Smooth muscle cell (in vitro differentiated cells): ENCODE results near the gene TMEM50B. TPM values are rescaled to one million over a fixed set of nuclear protein-coding genes. Genes with fewer than 3 reads are reported as not detected.

Experiments used
- DNase-seq: peaks from one replicate; lab custom pipeline; 2025; ENCODE audit not compliant: unreplicated experiment; lab: John Stamatoyannopoulos, UW
- H2AFZ ChIP-seq: fragments of 200-600 bp; sonication (generic); 2 replicates; pipeline ENCODE4 v1.6.0; 2016; ENCODE audit warnings: antibody characterized with exemption, low read depth, mild to moderate bottlenecking
- H3F3A ChIP-seq: fragments of 200-600 bp; sonication (generic); 2 replicates; pipeline ENCODE4 v1.6.0; 2017; ENCODE audit warnings: antibody characterized with exemption, low read depth
- H3K27ac ChIP-seq: fragments of 200-600 bp; sonication (generic); 2 replicates; pipeline ENCODE4 v1.5.1; 2016; ENCODE audit warnings: low read depth, mild to moderate bottlenecking
- H3K27me3 ChIP-seq: fragments of 200-600 bp; sonication (generic); 2 replicates; pipeline ENCODE4 v1.6.1; 2016; ENCODE audit warnings: low read depth, mild to moderate bottlenecking
- H3K36me3 ChIP-seq: fragments of 200-600 bp; sonication (generic); 2 replicates; pipeline ENCODE4 v1.5.1; 2016; ENCODE audit warnings: low read depth
- H3K4me1 ChIP-seq: fragments of 200-600 bp; sonication (generic); 2 replicates; pipeline ENCODE4 v1.5.1; 2016; ENCODE audit warnings: low read depth
- H3K4me2 ChIP-seq: fragments of 200-600 bp; sonication (generic); 2 replicates; pipeline ENCODE4 v1.6.0; 2016; ENCODE audit warnings: mild to moderate bottlenecking
- H3K4me3 ChIP-seq: fragments of 200-600 bp; sonication (generic); 2 replicates; pipeline ENCODE4 v1.5.1; 2016; ENCODE audit warnings: mild to moderate bottlenecking
- H3K79me2 ChIP-seq: fragments of 200-600 bp; sonication (generic); 2 replicates; pipeline ENCODE4 v1.6.0; 2016; ENCODE audit warnings: low read depth, mild to moderate bottlenecking
- H3K9ac ChIP-seq: fragments of 200-600 bp; sonication (generic); 2 replicates; pipeline ENCODE4 v1.6.0; 2016; ENCODE audit warnings: low read depth
- H3K9me3 ChIP-seq: fragments of 200-600 bp; sonication (generic); replicated peaks from 2 replicates; pipeline ENCODE4 v1.5.1; 2016; ENCODE audit warnings: low read depth
- H4K20me1 ChIP-seq: fragments of 200-600 bp; sonication (generic); 2 replicates; pipeline ENCODE4 v1.6.0; 2016; ENCODE audit warnings: low read depth
- CTCF ChIP-seq: fragments of 200-600 bp; sonication (generic); IDR thresholded peaks from 2 replicates; pipeline ENCODE4 v1.5.1; 2017; ENCODE audit warnings: borderline replicate concordance, mild to moderate bottlenecking, antibody characterized with exemption; ENCODE audit not compliant: insufficient read depth, poor library complexity, severe bottlenecking
- WGBS: methylation state at CpG from one replicate; pipeline ENCODE4 v1.1.7; 2016; ENCODE audit warnings: low lambda C conversion rate; 5-methylcytosine and 5-hydroxymethylcytosine counted together
- polyA plus RNA-seq: library from polyadenylated mRNA; unstranded; fragments of >200 nt; fragmentation: Nextera tagmentation; extraction: Ambion mirVana; gene quantifications from 2 replicates; pipeline ENCODE4 v1.2.1, GENCODE V29; 2016
- total RNA-seq: library from RNA; depleted of rRNA; stranded (reverse); fragments of >200 nt; gene quantifications from 2 replicates; pipeline ENCODE4 v1.2.3, GENCODE V29; 2014

The TMEM50B gene
- total and polyA plus RNA-seq, 2 experiments from 2014 or later, result 31.4 to 42.9 TPM

- Histone ChIP-seq H3K4me1 (peaks cover 5% of the 10 kb centered on the region), H3K9me3 (no peaks in the 10 kb centered on the region), H2AFZ (peak overlapping the region; percentile 99), H3K4me3 (peak overlapping the region; percentile 94), H3K36me3 (no peaks in the 10 kb centered on the region), H3K27me3 (no peaks in the 10 kb centered on the region), H3K9ac (peak overlapping the region; percentile 79), H3K4me2 (peak overlapping the region; percentile 98), H4K20me1 (no peaks in the 10 kb centered on the region), H3F3A (no peaks in the 10 kb centered on the region), H3K79me2 (no peaks in the 10 kb centered on the region), H3K27ac (no peak overlapping the region)
- WGBS, result 26% methylated on average over 12 of the region's 12 CpGs
- no peak for DNase-seq
- no peak for TF ChIP-seq CTCF
Measured at GRCh38 chr21:33490991-33491372, 11.2 kb upstream of the TMEM50B start.

- TF ChIP-seq CTCF, result no peak
- Histone ChIP-seq H2AFZ (no peak overlapping the region), H3K4me2 (no peak overlapping the region), H4K20me1 (no peaks in the 10 kb centered on the region), H3K9me3 (no peaks in the 10 kb centered on the region), H3K79me2 (no peaks in the 10 kb centered on the region), H3K4me3 (no peak overlapping the region), H3K4me1 (peaks cover 5% of the 10 kb centered on the region), H3K27ac (no peak overlapping the region), H3K36me3 (no peaks in the 10 kb centered on the region), H3K27me3 (no peaks in the 10 kb centered on the region), H3K9ac (no peak overlapping the region), H3F3A (no peaks in the 10 kb centered on the region)
- WGBS, result 91% methylated on average over 4 of the region's 4 CpGs
- DNase-seq, result no peak
Measured at GRCh38 chr21:33488936-33489335, 9.2 kb upstream of the TMEM50B start.

- Histone ChIP-seq H3K4me1 (peaks cover 5% of the 10 kb centered on the region), H3K27ac (no peak overlapping the region), H3K27me3 (no peaks in the 10 kb centered on the region), H4K20me1 (no peaks in the 10 kb centered on the region), H3K9ac (no peak overlapping the region), H2AFZ (no peak overlapping the region), H3F3A (no peaks in the 10 kb centered on the region), H3K36me3 (no peaks in the 10 kb centered on the region), H3K4me3 (no peak overlapping the region), H3K9me3 (no peaks in the 10 kb centered on the region), H3K4me2 (no peak overlapping the region), H3K79me2 (no peaks in the 10 kb centered on the region)
- 94% methylated on average over 5 of the region's 5 CpGs for WGBS
- no peak for DNase-seq
- TF ChIP-seq CTCF, result no peak
Measured at GRCh38 chr21:33487996-33488395, 8.2 kb upstream of the TMEM50B start.

GRCh38 chr21:33481314-33481943, 1.7 kb upstream of the TMEM50B start:
- H3K27ac ChIP-seq, result no peak overlapping the region
- no peaks in the 10 kb centered on the region for H3K9me3 ChIP-seq
- peak overlapping the region; percentile 93 for H3K4me2 ChIP-seq
- no peak overlapping the region for H2AFZ ChIP-seq
- WGBS, result 71% methylated on average over 9 of the region's 9 CpGs
- DNase-seq, result no peak
- no peaks in the 10 kb centered on the region for H3F3A ChIP-seq
- H3K27me3 ChIP-seq, result no peaks in the 10 kb centered on the region
- H3K9ac ChIP-seq, result no peak overlapping the region
- peaks cover 21% of the 10 kb centered on the region for H3K79me2 ChIP-seq
- TF ChIP-seq CTCF, result no peak
- H3K4me1 ChIP-seq, result peaks cover 8% of the 10 kb centered on the region
- peaks cover 4% of the 10 kb centered on the region for H4K20me1 ChIP-seq
- peak overlapping the region; percentile 94 for H3K4me3 ChIP-seq
- no peaks in the 10 kb centered on the region for H3K36me3 ChIP-seq
